CD14-positive monocyte (primary cell): ENCODE measurements around the gene CDK19. TPM values are rescaled to one million over a fixed set of nuclear protein-coding genes. Genes with fewer than 3 reads are reported as not detected.

Source experiments
- DNase-seq, 3 donors: peaks; one replicate each; pipeline ENCODE4 v3.0.0-alpha.2; 2011 to 2022
- H2AFZ ChIP-seq: 2 replicates; pipeline ENCODE4 v1.6.0; 2012; ENCODE audit warnings: mild to moderate bottlenecking, low read depth, low read length, inconsistent platforms; ENCODE audit not compliant: insufficient read depth, poor library complexity, severe bottlenecking
- H3K27ac ChIP-seq, 2 donors: 1 replicate in 1 of 2; 2 replicates in 1 of 2; pipeline ENCODE4 v1.5.1; 2012 to 2013; ENCODE audit warnings: low read length in 2 of 2, control low read depth in 1 of 2, inconsistent platforms in 1 of 2, low read depth in 1 of 2, mild to moderate bottlenecking in 1 of 2
- H3K27me3 ChIP-seq, 2 donors: one replicate each; pipeline versions ENCODE4 v1.6.0 to v1.6.1; 2011 to 2013; ENCODE audit warnings: low read length in 2 of 2; ENCODE audit not compliant: control insufficient read depth in 2 of 2, insufficient read depth in 2 of 2
- H3K36me3 ChIP-seq, 2 donors: replicated peaks in 1 of 2; 1 replicate in 1 of 2; 2 replicates in 1 of 2; pipeline versions ENCODE4 v1.5.1 to v1.6.1; 2012 to 2013; ENCODE audit warnings: low read length in 2 of 2, control low read depth in 1 of 2, inconsistent platforms in 1 of 2, mild to moderate bottlenecking in 1 of 2; ENCODE audit not compliant: insufficient read depth in 2 of 2, control insufficient read depth in 1 of 2
- H3K4me1 ChIP-seq, 2 donors: 1 replicate in 1 of 2; 2 replicates in 1 of 2; pipeline versions ENCODE4 v1.5.1 to v1.6.1; 2012 to 2013; ENCODE audit warnings: low read length in 2 of 2, control low read depth in 1 of 2, inconsistent platforms in 1 of 2, mild to moderate bottlenecking in 1 of 2, moderate library complexity in 1 of 2; ENCODE audit not compliant: insufficient read depth in 2 of 2, control insufficient read depth in 1 of 2
- H3K4me2 ChIP-seq: replicated peaks from 2 replicates; pipeline ENCODE3; 2012; ENCODE audit warnings: low read length, moderate library complexity, mild to moderate bottlenecking; ENCODE audit not compliant: poor library complexity, severe bottlenecking; ENCODE audit errors: extremely low read depth
- H3K4me3 ChIP-seq, 3 experiments: fragments of 200-600 bp in 1 of 3; sonication (generic) in 1 of 3; replicated peaks in 1 of 3; 1 replicate in 2 of 3; 2 replicates in 1 of 3; pipeline ENCODE4 v1.5.1; 2011 to 2013; ENCODE audit warnings: low read length in 3 of 3, mild to moderate bottlenecking in 3 of 3, control low read depth in 2 of 3, low read depth in 2 of 3, inconsistent platforms in 1 of 3, moderate library complexity in 1 of 3
- H3K79me2 ChIP-seq: 2 replicates; pipeline ENCODE4 v1.6.0; 2012; ENCODE audit warnings: mild to moderate bottlenecking, control low read depth, inconsistent platforms, low read length, moderate library complexity; ENCODE audit not compliant: insufficient read depth
- H3K9ac ChIP-seq: 2 replicates; pipeline ENCODE4 v1.6.0; 2017; ENCODE audit warnings: low read length, mild to moderate bottlenecking; ENCODE audit not compliant: insufficient read depth, poor library complexity, severe bottlenecking
- H3K9me3 ChIP-seq, 2 donors: replicated peaks in 1 of 2; 1 replicate in 1 of 2; 2 replicates in 1 of 2; pipeline versions ENCODE4 v1.5.1 to v1.6.1; 2012 to 2013; ENCODE audit warnings: low read length in 2 of 2, control low read depth in 1 of 2; ENCODE audit not compliant: control insufficient read depth in 1 of 2, insufficient read depth in 1 of 2
- H4K20me1 ChIP-seq: 2 replicates; pipeline ENCODE4 v1.6.0; 2012; ENCODE audit warnings: mild to moderate bottlenecking, low read length, control low read depth, moderate library complexity; ENCODE audit not compliant: insufficient read depth
- H3K27ac Mint-ChIP-seq, 7 donors: one replicate each; pipeline ENCODE4 v1.8.0; 2020; ENCODE audit warnings: mild to moderate bottlenecking in 7 of 7, mixed read lengths in 7 of 7, moderate library complexity in 6 of 7, inconsistent platforms in 2 of 7
- H3K27me3 Mint-ChIP-seq, 3 donors: one replicate each; pipeline ENCODE4 v1.8.0; 2021 to 2022; ENCODE audit warnings: low read depth in 3 of 3, mild to moderate bottlenecking in 3 of 3, mixed read lengths in 3 of 3, moderate library complexity in 3 of 3, inconsistent platforms in 1 of 3
- H3K36me3 Mint-ChIP-seq, 2 donors: one replicate each; pipeline ENCODE4 v1.8.0; 2020; ENCODE audit warnings: mixed read lengths in 2 of 2, inconsistent platforms in 1 of 2, mild to moderate bottlenecking in 1 of 2
- H3K4me1 Mint-ChIP-seq: one replicate; pipeline ENCODE4 v1.8.0; 2020; ENCODE audit warnings: mild to moderate bottlenecking, mixed read lengths
- H3K4me3 Mint-ChIP-seq, 2 donors: one replicate each; pipeline ENCODE4 v1.8.0; 2020; ENCODE audit warnings: mild to moderate bottlenecking in 2 of 2, mixed read lengths in 2 of 2, moderate library complexity in 1 of 2
- H3K9me3 Mint-ChIP-seq, 7 donors: one replicate each; pipeline ENCODE4 v1.8.0; 2020 to 2022; ENCODE audit warnings: mixed read lengths in 7 of 7, mild to moderate bottlenecking in 6 of 7, moderate library complexity in 6 of 7, inconsistent platforms in 2 of 7
- CTCF ChIP-seq: fragments of 200-600 bp; IDR thresholded peaks from one replicate; pipeline ENCODE4 v1.8.0; 2022; ENCODE audit warnings: antibody characterized with exemption, mild to moderate bottlenecking
- WGBS: methylation state at CpG from one replicate; pipeline ENCODE4 v1.1.5; 2013; ENCODE audit warnings: missing lambda C conversion rate; ENCODE audit not compliant: insufficient coverage; 5-methylcytosine and 5-hydroxymethylcytosine counted together
- intact Hi-C, 2 donors: fragments of 100-400 bp; cut with micrococcal nuclease; formaldehyde crosslinking; loops; one replicate each; pipeline versions ENCODE4 v1.15.0 to v1.15.1; 2023
- polyA plus RNA-seq, 3 donors: library from polyadenylated mRNA; depleted of rRNA in 1 of 3; unstranded in 2 of 3; stranded (reverse) in 1 of 3; fragments of 300-500 nt in 2 of 3; fragments of >200 nt in 1 of 3; fragmentation: Illumina TruSeq in 2 of 3; gene quantifications; 1 replicate in 2 of 3; 2 replicates in 1 of 3; pipeline ENCODE4 v1.2.3, GENCODE V29; 2012 to 2021

The CDK19 gene
- polyA plus RNA-seq, 3 donors: 2.7 to 12.0 (median 3.9) TPM

GRCh38 chr6:110656492-110656891 is 158.8 kb downstream of the CDK19 start:
- Histone ChIP-seq H3K27ac (no peak overlapping the region), H3K4me1 (no peaks in the 10 kb centered on the region), H2AFZ (no peak overlapping the region), H4K20me1 (no peaks in the 10 kb centered on the region), H3K9me3 (peaks cover 3 to 6% of the 10 kb centered on the region in 2 donors), H3K9ac (no peak overlapping the region), H3K4me2 (no peak overlapping the region), H3K79me2 (no peaks in the 10 kb centered on the region), H3K27me3 (no peaks in the 10 kb centered on the region), H3K4me3 (no peak overlapping the region), H3K36me3 (peaks cover 6 to 38% of the 10 kb centered on the region in 2 donors)
- whole genome bisulfite sequencing: no CpG with 5 or more reads among the region's 3 CpGs
- Mint-ChIP-seq H3K4me3 (no peak overlapping the region), H3K36me3 (peaks cover 26 to 27% of the 10 kb centered on the region in 2 donors), H3K27me3 (peaks cover 0 to 1% (median 0%) of the 10 kb centered on the region in 3 donors), H3K27ac (no peak overlapping the region), H3K4me1 (peaks cover 2% of the 10 kb centered on the region), H3K9me3 (peaks cover 0 to 8% (median 2%) of the 10 kb centered on the region in 7 donors)
- TF ChIP-seq CTCF: no peak
- no peak for DNase-seq
- intact Hi-C loops: no loop called here

DNA sequence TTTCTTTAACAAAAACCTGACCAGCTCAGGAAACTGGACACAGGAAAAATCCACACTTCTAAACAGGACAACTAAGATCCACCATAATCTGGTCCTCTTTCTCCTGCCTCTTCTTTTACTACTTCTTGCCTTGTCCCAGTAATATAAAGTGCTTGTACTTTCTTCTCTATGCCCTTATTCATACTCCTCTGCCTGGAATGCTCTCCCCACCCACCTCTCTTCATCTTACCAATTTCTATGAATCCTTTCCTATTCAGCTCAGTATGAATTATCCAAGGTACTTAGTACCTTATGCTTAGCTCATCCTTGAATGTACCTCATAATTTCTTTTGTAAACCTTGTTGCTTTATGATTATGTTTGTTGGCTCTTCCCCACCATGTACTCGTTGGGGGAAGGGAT is 159.4 kb downstream of the CDK19 start:
- no peak for TF ChIP-seq CTCF
- Histone ChIP-seq H3K27ac (no peak overlapping the region), H3K36me3 (peaks cover 6 to 34% of the 10 kb centered on the region in 2 donors), H3K4me3 (no peak overlapping the region), H3K9ac (no peak overlapping the region), H3K27me3 (no peaks in the 10 kb centered on the region), H3K4me2 (no peak overlapping the region), H2AFZ (no peak overlapping the region), H3K79me2 (no peaks in the 10 kb centered on the region), H3K4me1 (no peaks in the 10 kb centered on the region), H4K20me1 (no peaks in the 10 kb centered on the region), H3K9me3 (peaks cover 3 to 6% of the 10 kb centered on the region in 2 donors)
- H3K4me1 Mint-ChIP-seq: peaks cover 2% of the 10 kb centered on the region
- H3K4me3 Mint-ChIP-seq: no peak overlapping the region
- peaks cover 0 to 1% (median 0%) of the 10 kb centered on the region in 3 donors for H3K27me3 Mint-ChIP-seq
- no peak for DNase-seq
- WGBS: no CpG with 5 or more reads among the region's 1 CpG
- peaks cover 0 to 6% (median 2%) of the 10 kb centered on the region in 7 donors for H3K9me3 Mint-ChIP-seq
- H3K27ac Mint-ChIP-seq: no peak overlapping the region
- H3K36me3 Mint-ChIP-seq: peaks cover 26 to 27% of the 10 kb centered on the region in 2 donors
- intact Hi-C loops: no loop called here
